Omental fat pad (tissue), 4 donors: Measurements from ENCODE around the gene TIMM10B. TPM values are rescaled to one million over a fixed set of nuclear protein-coding genes. Genes with fewer than 3 reads are reported as not detected.
A peak's percentile ranks its signal among the peaks of the same experiment; 100 is the strongest.

Source experiments
- ATAC-seq: fragments of 150-250 bp; one replicate; pipeline ENCODE4 v1.9.1; 2016; ENCODE audit warnings: mild to moderate bottlenecking, moderate library complexity; ENCODE audit not compliant: low FRiP score
- DNase-seq: peaks from one replicate; pipeline ENCODE4 v3.0.0-alpha.2; 2019; ENCODE audit warnings: low spot score
- CTCF ChIP-seq, 3 donors: fragments of 450-650 bp; IDR thresholded peaks; one replicate each; pipeline ENCODE4 v1.5.1; 2016 to 2017; ENCODE audit warnings: antibody characterized with exemption in 3 of 3, mild to moderate bottlenecking in 3 of 3, moderate library complexity in 2 of 3
- total RNA-seq, 4 donors: library from RNA; depleted of rRNA; stranded (reverse); fragments of >200 nt; gene quantifications; one replicate each; pipeline ENCODE4 v1.1.0, GENCODE V29; 2016

TIMM10B gene
- total RNA-seq: 10 to 100 TPM; 42.7 to 60.6 (median 47.8) TPM

- ATAC-seq: peak; percentile 99
- peak; percentile 93 for DNase-seq
- no peak for TF ChIP-seq CTCF (IDR thresholded peaks at IDR 0.05)
These were observed at the start of gene TIMM10B, which contains the start of gene ARFIP2 for GRCh38 chr11:6481012-6481923. TSS of gene TIMM10B (plus strand) at chr11:6481501. CDS start at chr11:6481517, 16 bp downstream. TSS of gene ARFIP2 (minus strand) at chr11:6481331. CDS start at chr11:6480421, 910 bp downstream.

GRCh38 chr11:6431861-6432260 is 49.4 kb upstream of the TIMM10B start:
- ATAC-seq: no peak
- DNase-seq: no peak
- TF ChIP-seq CTCF (IDR thresholded peaks at IDR 0.05): no peak

- ATAC-seq (no peak), DNase-seq (no peak)
- TF ChIP-seq CTCF (IDR thresholded peaks at IDR 0.05): no peak
These were observed 47.2 kb upstream of the TIMM10B start for GRCh38 chr11:6433998-6434660.

- ATAC-seq (no peak), DNase-seq (no peak)
- no peak for TF ChIP-seq CTCF (IDR thresholded peaks at IDR 0.05)
These were observed 43.9 kb upstream of the TIMM10B start for GRCh38 chr11:6437423-6437822.

- ATAC-seq: no peak
- no peak for TF ChIP-seq CTCF (IDR thresholded peaks at IDR 0.05)
These were observed 43.3 kb upstream of the TIMM10B start for GRCh38 chr11:6437993-6438392.

GRCh38 chr11:6438979-6439571 is 42.2 kb upstream of the TIMM10B start:
- DNase-seq (no peak), ATAC-seq (no peak)
- TF ChIP-seq CTCF (IDR thresholded peaks at IDR 0.05): no peak

More at GRCh38 chr11:6437993-6438392, 43.3 kb upstream of the TIMM10B start:
- DNase-seq: no peak
